Measurements from ENCODE around the gene LRFN2. TPM values are rescaled to one million over a fixed set of nuclear protein-coding genes. Genes with fewer than 3 reads are reported as not detected.

LRFN2 gene
- polyA plus RNA-seq, 1 of the 3 experiments (the other 2 are of a cell fraction), result 0.02 TPM

- TF ChIP-seq EZH2phosphoT487 (IDR thresholded peaks at IDR 0.05; ENCODE audit: borderline replicate concordance, low read depth), result no peak
- no peak for TF ChIP-seq RCOR1 (IDR thresholded peaks at IDR 0.05; ENCODE audit: low read length)
- no peak for TF ChIP-seq FOXJ3 (CRISPR knock-in tag; IDR thresholded peaks at IDR 0.05)
- no peak for TF ChIP-seq MXI1 (IDR thresholded peaks at IDR 0.05; ENCODE audit: low read depth, low read length)
- H2AFZ ChIP-seq (ENCODE audit: low read depth), result no peak overlapping the region
- no peaks in the 10 kb centered on the region for H4K20me1 ChIP-seq (ENCODE audit: insufficient read depth)
- no peak overlapping the region for H3K27ac ChIP-seq (ENCODE audit: low read depth in 2 of 2, low read length in 1 of 2)
- no peak overlapping the region for H3K9ac ChIP-seq
- no peaks in the 10 kb centered on the region for H3K9me2 ChIP-seq
- CTCF ChIA-PET, result interaction anchor here (1.3 kb wide), 1 partner anchor 39 kb away, joined by 8 read pairs; no protein-coding TSS in a partner anchor
- H3K4me1 ChIP-seq (ENCODE audit: control insufficient read depth in 1 of 2, insufficient read depth in 2 of 2, low read depth in 1 of 2, low read length in 1 of 2), result peaks cover 0 to 36% of the 10 kb centered on the region in 2 experiments; a peak in 2 of 4 replicates
- no peak overlapping the region for H3K4me3 ChIP-seq (ENCODE audit: low read depth in 2 of 2, low read length in 1 of 2)
- no peaks in the 10 kb centered on the region for H3K9me3 ChIP-seq
- H3K27me3 ChIP-seq (ENCODE audit: insufficient read depth), result no peaks in the 10 kb centered on the region
- no peaks in the 10 kb centered on the region for H3F3A ChIP-seq (replicated peaks; ENCODE audit: insufficient read depth)
- no peaks in the 10 kb centered on the region for H3K36me3 ChIP-seq (replicated peaks in 1 of 2; ENCODE audit: control insufficient read depth in 1 of 2, insufficient read depth in 2 of 2, low read length in 1 of 2)
- H3K4me2 ChIP-seq, result no peak overlapping the region
- no peaks in the 10 kb centered on the region for H3K79me2 ChIP-seq (ENCODE audit: insufficient read depth)
- no peak for DNase-seq
- POLR2A ChIA-PET, result no interaction called here
- WGBS (ENCODE audit: low lambda C conversion rate), result 8% methylated on average over 3 of the region's 3 CpGs
Measured at GRCh38 chr6:40627316-40627715, 40.2 kb upstream of the LRFN2 start.

GRCh38 chr6:40626886-40627285, 39.7 kb upstream of the LRFN2 start:
- no peaks in the 10 kb centered on the region for H3K9me3 ChIP-seq
- H3K27me3 ChIP-seq (ENCODE audit: insufficient read depth), result no peaks in the 10 kb centered on the region
- H3F3A ChIP-seq (replicated peaks; ENCODE audit: insufficient read depth), result no peaks in the 10 kb centered on the region
- POLR2A ChIA-PET, result no interaction called here
- CTCF ChIA-PET, result interaction anchor here (0.8 to 1.4 kb wide), 3 partner anchors 32 to 285 kb away, joined by 3 to 8 read pairs (median 5); no protein-coding TSS in a partner anchor
- no peak overlapping the region for H3K9ac ChIP-seq
- no peak for DNase-seq
- no peaks in the 10 kb centered on the region for H3K9me2 ChIP-seq
- H3K4me3 ChIP-seq (ENCODE audit: low read depth in 2 of 2, low read length in 1 of 2), result no peak overlapping the region
- no peaks in the 10 kb centered on the region for H3K36me3 ChIP-seq (replicated peaks in 1 of 2; ENCODE audit: control insufficient read depth in 1 of 2, insufficient read depth in 2 of 2, low read length in 1 of 2)
- 73% methylated on average over 3 of the region's 4 CpGs for WGBS (ENCODE audit: low lambda C conversion rate)
- no peak overlapping the region for H3K27ac ChIP-seq (ENCODE audit: low read depth in 2 of 2, low read length in 1 of 2)
- TF ChIP-seq SMC3 (IDR thresholded peaks at IDR 0.05; ENCODE audit: low read depth, low read length), result no peak
- TF ChIP-seq USF2 (IDR thresholded peaks at IDR 0.05; ENCODE audit: borderline replicate concordance, low read depth, low read length), result no peak
- no peak for TF ChIP-seq FOXM1 (IDR thresholded peaks at IDR 0.05; ENCODE audit: low read depth)
- TF ChIP-seq NFIC (IDR thresholded peaks at IDR 0.05; ENCODE audit: borderline replicate concordance), result no peak
- no peak overlapping the region for H2AFZ ChIP-seq (ENCODE audit: low read depth)
- H3K4me2 ChIP-seq, result no peak overlapping the region
- H3K4me1 ChIP-seq (ENCODE audit: control insufficient read depth in 1 of 2, insufficient read depth in 2 of 2, low read depth in 1 of 2, low read length in 1 of 2), result peaks cover 0 to 32% of the 10 kb centered on the region in 2 experiments; a peak in 2 of 4 replicates
- H4K20me1 ChIP-seq (ENCODE audit: insufficient read depth), result no peaks in the 10 kb centered on the region
- no peaks in the 10 kb centered on the region for H3K79me2 ChIP-seq (ENCODE audit: insufficient read depth)

GRCh38 chr6:40623932-40624331, 36.8 kb upstream of the LRFN2 start:
- POLR2A ChIA-PET, result no interaction called here
- Histone ChIP-seq H3K27ac (ENCODE audit: low read depth in 2 of 2, low read length in 1 of 2) (no peak overlapping the region), H3K9me3 (no peaks in the 10 kb centered on the region), H3K9ac (no peak overlapping the region), H3K79me2 (ENCODE audit: insufficient read depth) (no peaks in the 10 kb centered on the region), H3K9me2 (no peaks in the 10 kb centered on the region), H2AFZ (ENCODE audit: low read depth) (no peak overlapping the region), H3K4me1 (ENCODE audit: control insufficient read depth in 1 of 2, insufficient read depth in 2 of 2, low read depth in 1 of 2, low read length in 1 of 2) (peaks cover 0 to 12% of the 10 kb centered on the region in 2 experiments; a peak in 1 of 4 replicates), H3F3A (replicated peaks; ENCODE audit: insufficient read depth) (no peaks in the 10 kb centered on the region), H3K4me3 (ENCODE audit: low read depth in 2 of 2, low read length in 1 of 2) (no peak overlapping the region), H3K36me3 (replicated peaks in 1 of 2; ENCODE audit: control insufficient read depth in 1 of 2, insufficient read depth in 2 of 2, low read length in 1 of 2) (no peaks in the 10 kb centered on the region), H4K20me1 (ENCODE audit: insufficient read depth) (no peaks in the 10 kb centered on the region), H3K4me2 (no peak overlapping the region), H3K27me3 (ENCODE audit: insufficient read depth) (no peaks in the 10 kb centered on the region)
- CTCF ChIA-PET, result interaction anchor here (1.1 kb wide), 1 partner anchor 1261 kb away, joined by 3 read pairs; no protein-coding TSS in a partner anchor
- no CpG with 5 or more reads among the region's 3 CpGs for whole genome bisulfite sequencing (ENCODE audit: low lambda C conversion rate)
- DNase-seq, result no peak
- no peak for TF ChIP-seq IRF3 (IDR thresholded peaks at IDR 0.05; ENCODE audit: low read depth, low read length)
- TF ChIP-seq USF2 (IDR thresholded peaks at IDR 0.05; ENCODE audit: borderline replicate concordance, low read depth, low read length), result no peak
- TF ChIP-seq MAX (IDR thresholded peaks at IDR 0.05; ENCODE audit: low read depth), result no peak
- TF ChIP-seq RXRA (IDR thresholded peaks at IDR 0.05; ENCODE audit: borderline replicate concordance, low read depth), result no peak
- no peak for TF ChIP-seq RFX5 (IDR thresholded peaks at IDR 0.05; ENCODE audit: low read length)
- no peak for TF ChIP-seq YY1 (IDR thresholded peaks at IDR 0.05; ENCODE audit: low read depth)
- TF ChIP-seq GABPA (IDR thresholded peaks at IDR 0.05; ENCODE audit: low read depth), result no peak
- no peak for TF ChIP-seq REST (IDR thresholded peaks at IDR 0.05; ENCODE audit: low read depth, low read length)
